DOHH2 (cell line): ENCODE measurements around the gene NEDD1.

Experiments used
- EZH2phosphoT487 ChIP-seq: fragments of 200-600 bp; sonication (generic); IDR thresholded peaks from 2 replicates; pipeline ENCODE4 v1.6.1; 2017; ENCODE audit warnings: borderline replicate concordance, mild to moderate bottlenecking, antibody characterized with exemption, low read length, moderate library complexity, mixed read lengths
- TF ChIP-seq, protein P1 (sequence below): fragments of 200-600 bp; sonication (generic); IDR thresholded peaks from one replicate; pipeline ENCODE4 v1.5.1; 2014; ENCODE audit warnings: antibody characterized with exemption, mild to moderate bottlenecking, low read depth, low read length; ENCODE audit not compliant: poor library complexity, severe bottlenecking

DNA sequence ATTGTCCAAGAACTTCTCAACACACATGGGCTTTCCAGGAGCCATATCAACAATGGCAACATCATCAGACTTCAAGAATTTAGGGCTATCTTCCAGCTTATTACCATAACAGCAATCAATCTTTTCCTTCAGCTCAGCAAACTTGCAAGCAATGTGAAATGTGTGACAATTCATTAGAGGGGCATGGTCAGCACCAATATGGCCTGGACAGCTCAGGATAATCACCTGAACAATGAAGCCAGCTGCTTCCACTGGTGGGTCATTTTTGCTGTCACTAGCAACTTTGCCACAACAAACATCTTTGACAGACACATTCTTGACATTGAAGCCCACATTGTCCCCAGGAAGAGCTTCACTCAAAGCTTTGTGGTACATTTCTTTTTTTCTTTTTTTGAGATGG, 5.9 kb upstream of the NEDD1 start:
- TF ChIP-seq, protein P1, sequence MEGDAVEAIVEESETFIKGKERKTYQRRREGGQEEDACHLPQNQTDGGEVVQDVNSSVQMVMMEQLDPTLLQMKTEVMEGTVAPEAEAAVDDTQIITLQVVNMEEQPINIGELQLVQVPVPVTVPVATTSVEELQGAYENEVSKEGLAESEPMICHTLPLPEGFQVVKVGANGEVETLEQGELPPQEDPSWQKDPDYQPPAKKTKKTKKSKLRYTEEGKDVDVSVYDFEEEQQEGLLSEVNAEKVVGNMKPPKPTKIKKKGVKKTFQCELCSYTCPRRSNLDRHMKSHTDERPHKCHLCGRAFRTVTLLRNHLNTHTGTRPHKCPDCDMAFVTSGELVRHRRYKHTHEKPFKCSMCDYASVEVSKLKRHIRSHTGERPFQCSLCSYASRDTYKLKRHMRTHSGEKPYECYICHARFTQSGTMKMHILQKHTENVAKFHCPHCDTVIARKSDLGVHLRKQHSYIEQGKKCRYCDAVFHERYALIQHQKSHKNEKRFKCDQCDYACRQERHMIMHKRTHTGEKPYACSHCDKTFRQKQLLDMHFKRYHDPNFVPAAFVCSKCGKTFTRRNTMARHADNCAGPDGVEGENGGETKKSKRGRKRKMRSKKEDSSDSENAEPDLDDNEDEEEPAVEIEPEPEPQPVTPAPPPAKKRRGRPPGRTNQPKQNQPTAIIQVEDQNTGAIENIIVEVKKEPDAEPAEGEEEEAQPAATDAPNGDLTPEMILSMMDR, result no peak
- no peak for TF ChIP-seq EZH2phosphoT487
